Measurements from ENCODE around the gene ANXA4. TPM values are rescaled to one million over a fixed set of nuclear protein-coding genes. Genes with fewer than 3 reads are reported as not detected.

The ANXA4 gene
- total and polyA plus RNA-seq, 2 of the 13 experiments (the other 11 are each of a cell fraction or from before 2014, with no cell fraction given) = 155 to 168 TPM

DNA sequence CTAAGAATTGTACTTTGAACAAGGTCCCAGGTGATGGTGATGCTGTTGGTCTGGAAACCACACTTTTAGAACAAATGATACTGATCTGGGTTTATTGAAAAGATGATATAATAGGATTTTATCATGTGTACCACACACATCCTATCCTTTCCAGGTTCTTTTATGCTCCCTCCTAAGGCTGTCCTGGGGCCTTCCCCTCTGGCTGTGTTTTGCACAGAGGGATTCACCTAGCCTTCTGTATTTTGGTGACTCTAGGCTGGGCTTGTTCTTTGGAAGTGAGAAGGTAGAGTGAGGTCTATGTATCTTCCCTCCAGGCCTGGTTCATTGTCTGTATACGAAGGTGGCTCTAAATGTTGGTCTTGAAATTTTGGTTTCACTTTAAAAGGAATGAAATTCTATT lies 12.7 kb downstream of the ANXA4 start:
- CTCF ChIA-PET (ENCODE audit: low intra/inter-chr PET ratio, low total read pairs) = no interaction called here
- no peak overlapping the region for H3K4me3 ChIP-seq (replicated peaks in 1 of 3; ENCODE audit: insufficient read depth in 1 of 3, low read depth in 2 of 3, low read length in 3 of 3)
- H3K4me1 ChIP-seq (ENCODE audit: insufficient read depth, low read length) = peaks cover 67% of the 10 kb centered on the region
- TF ChIP-seq MED1 (CRISPR knock-in tag; IDR thresholded peaks at IDR 0.05) (no peak), ZNF672 (CRISPR knock-in tag; IDR thresholded peaks at IDR 0.05) (no peak), FOXP1 (IDR thresholded peaks at IDR 0.05) (no peak), FOXP1 (CRISPR knock-in tag; IDR thresholded peaks at IDR 0.05) (no peak), ETV5 (CRISPR knock-in tag; IDR thresholded peaks at IDR 0.05; ENCODE audit: borderline replicate concordance) (no peak), STAT5B (CRISPR knock-in tag; IDR thresholded peaks at IDR 0.05) (no peak), FUBP1 (CRISPR knock-in tag; IDR thresholded peaks at IDR 0.05; ENCODE audit: borderline replicate concordance) (no peak), KLF15 (CRISPR knock-in tag; IDR thresholded peaks at IDR 0.05; ENCODE audit: borderline replicate concordance) (no peak), ZBTB44 (CRISPR knock-in tag; IDR thresholded peaks at IDR 0.05) (no peak), CAMTA2 (CRISPR knock-in tag; IDR thresholded peaks at IDR 0.05; ENCODE audit: borderline replicate concordance) (no peak), SRF (IDR thresholded peaks at IDR 0.05; ENCODE audit: low read depth, low read length) (no peak), ZNF143 (CRISPR knock-in tag; IDR thresholded peaks at IDR 0.05) (no peak), DMTF1 (CRISPR knock-in tag; IDR thresholded peaks at IDR 0.05) (no peak), ZNF879 (CRISPR knock-in tag; IDR thresholded peaks at IDR 0.05) (no peak), FOXC1 (CRISPR knock-in tag; IDR thresholded peaks at IDR 0.05; ENCODE audit: borderline replicate concordance) (no peak)
- no peak overlapping the region for H3K9ac ChIP-seq (ENCODE audit: insufficient read depth, low read depth, low read length)
- FAIRE-seq = no peak
- H3K27ac ChIP-seq (ENCODE audit: extremely low read length, insufficient read depth, low read length) = no peak overlapping the region
- H3K9me3 ChIP-seq (ENCODE audit: low read length) = no peaks in the 10 kb centered on the region
- POLR2A ChIA-PET = interaction anchor here (15.3 kb wide), 1 partner anchor 12 kb away, joined by 142 read pairs; the partner anchor contains the start of gene ANXA4
- H3K4me2 ChIP-seq (ENCODE audit: low read depth, low read length) = no peak overlapping the region
- H2AFZ ChIP-seq (ENCODE audit: low read length) = no peak overlapping the region
- no peak; the same call in 1 of the 3 replicates for ATAC-seq
- no TSS peak for BruUV-seq (replicated peaks)
- DNase-seq (ENCODE audit: low spot score) = no peak
- intact Hi-C loops (cut with micrococcal nuclease; ENCODE audit: unreplicated experiment) (no loop called here), in situ Hi-C loops (cut with HindIII; ENCODE audit: extremely low pct_ligation_motif_present, low pct_unique_long_range_greater_than_20kb) (no loop called here)
- H3K27me3 ChIP-seq (ENCODE audit: control insufficient read depth in 1 of 2, insufficient read depth in 2 of 2, low read length in 2 of 2) = no peaks in the 10 kb centered on the region
- 89% methylated on average over 1 of the region's 1 CpG for WGBS (ENCODE audit: low lambda C conversion rate)
- H3K36me3 ChIP-seq (replicated peaks in 1 of 2; ENCODE audit: control insufficient read depth in 1 of 2, insufficient read depth in 2 of 2, low read length in 2 of 2) = peaks cover 12 to 47% of the 10 kb centered on the region in 2 experiments
- H3K79me2 ChIP-seq (ENCODE audit: insufficient read depth, low read length) = peaks cover 88% of the 10 kb centered on the region
- H4K20me1 ChIP-seq (ENCODE audit: insufficient read depth, low read length) = peaks cover 8% of the 10 kb centered on the region; the same call in 1 of the 2 replicates

Data from HepG2 (cell line).